Liver (tissue), 9 donors: ENCODE results near the gene PDZD2. TPM values are rescaled to one million over a fixed set of nuclear protein-coding genes. Genes with fewer than 3 reads are reported as not detected.

ENCODE experiments used
- DNase-seq: peaks from one replicate; pipeline ENCODE4 v3.0.0-alpha.2; 2017; ENCODE audit warnings: low spot score
- H3K27ac ChIP-seq, 2 donors: one replicate each; pipeline ENCODE4 v1.7.0; 2013; ENCODE audit warnings: inconsistent platforms in 2 of 2, low read length in 2 of 2, control low read depth in 1 of 2, low read depth in 1 of 2, mild to moderate bottlenecking in 1 of 2
- H3K27me3 ChIP-seq, 4 donors: one replicate each; pipeline versions ENCODE4 v1.6.1 to v1.7.0; 2013; ENCODE audit warnings: low read length in 3 of 4, inconsistent platforms in 1 of 4, mild to moderate bottlenecking in 1 of 4, moderate library complexity in 1 of 4; ENCODE audit not compliant: control insufficient read depth in 4 of 4, insufficient read depth in 4 of 4
- H3K36me3 ChIP-seq, 4 donors: one replicate each; pipeline versions ENCODE4 v1.6.1 to v1.7.0; 2013; ENCODE audit warnings: low read length in 3 of 4, mild to moderate bottlenecking in 3 of 4, low read depth in 1 of 4, moderate library complexity in 1 of 4; ENCODE audit not compliant: control insufficient read depth in 4 of 4, insufficient read depth in 3 of 4
- H3K4me1 ChIP-seq, 4 donors: one replicate each; pipeline versions ENCODE4 v1.6.1 to v1.7.0; 2013; ENCODE audit warnings: low read length in 3 of 4, mild to moderate bottlenecking in 3 of 4, moderate library complexity in 1 of 4; ENCODE audit not compliant: control insufficient read depth in 4 of 4, insufficient read depth in 4 of 4
- H3K4me3 ChIP-seq, 3 donors: one replicate each; pipeline versions ENCODE4 v1.6.1 to v1.7.0; 2013; ENCODE audit warnings: low read length in 3 of 3, control low read depth in 1 of 3, low read depth in 1 of 3, mild to moderate bottlenecking in 1 of 3
- H3K9ac ChIP-seq, 2 donors: one replicate each; pipeline ENCODE4 v1.7.0; 2013; ENCODE audit warnings: low read length in 2 of 2, mild to moderate bottlenecking in 2 of 2, moderate library complexity in 2 of 2, control low read depth in 1 of 2, low read depth in 1 of 2
- H3K9me3 ChIP-seq, 4 donors: one replicate each; pipeline versions ENCODE4 v1.6.1 to v1.7.0; 2013; ENCODE audit warnings: low read length in 3 of 4; ENCODE audit not compliant: control insufficient read depth in 4 of 4
- ATF3 ChIP-seq: IDR thresholded peaks from 2 replicates; pipeline ENCODE4 v1.6.1; 2016; ENCODE audit warnings: antibody characterized with exemption
- CTCF ChIP-seq: fragments of 150-350 bp; IDR thresholded peaks from 2 replicates; pipeline ENCODE4 v1.5.1; 2017; ENCODE audit warnings: improper control_type of control experiment, low read depth, low read length; ENCODE audit not compliant: missing input control
- EGR1 ChIP-seq, 2 donors: IDR thresholded peaks; 2 replicates each; pipeline ENCODE4 v1.6.1; 2016 to 2018; ENCODE audit warnings: antibody characterized with exemption in 2 of 2, low read depth in 2 of 2
- FOXA1 ChIP-seq: IDR thresholded peaks from 2 replicates; pipeline ENCODE4 v1.6.1; 2016; ENCODE audit warnings: antibody characterized with exemption
- GABPA ChIP-seq, 2 donors: IDR thresholded peaks in 1 of 2; conservative IDR thresholded peaks in 1 of 2; 2 replicates each; pipeline ENCODE4 v1.6.1; 2016; ENCODE audit warnings: antibody characterized with exemption in 2 of 2, mild to moderate bottlenecking in 1 of 2, moderate library complexity in 1 of 2
- HNF4G ChIP-seq: IDR thresholded peaks from 2 replicates; pipeline ENCODE4 v1.6.1; 2016; ENCODE audit warnings: antibody characterized with exemption
- JUND ChIP-seq, 2 donors: IDR thresholded peaks; 2 replicates each; pipeline ENCODE4 v1.6.1; 2016; ENCODE audit warnings: antibody characterized with exemption in 2 of 2
- NR2F2 ChIP-seq: IDR thresholded peaks from 2 replicates; pipeline ENCODE4 v1.6.1; 2016; ENCODE audit warnings: antibody characterized with exemption
- RAD21 ChIP-seq, 2 donors: IDR thresholded peaks; 2 replicates each; pipeline ENCODE4 v1.6.1; 2016; ENCODE audit warnings: antibody characterized with exemption in 2 of 2, mild to moderate bottlenecking in 2 of 2
- REST ChIP-seq: IDR thresholded peaks from 2 replicates; pipeline ENCODE4 v1.6.1; 2016; ENCODE audit warnings: antibody characterized with exemption, mild to moderate bottlenecking
- RXRA ChIP-seq, 2 donors: IDR thresholded peaks; 2 replicates each; pipeline ENCODE4 v1.6.1; 2017 to 2018; ENCODE audit warnings: antibody characterized with exemption in 2 of 2, mild to moderate bottlenecking in 1 of 2
- SP1 ChIP-seq: IDR thresholded peaks from 2 replicates; pipeline ENCODE4 v1.6.1; 2018; ENCODE audit warnings: antibody characterized with exemption, mild to moderate bottlenecking
- TAF1 ChIP-seq: conservative IDR thresholded peaks from 2 replicates; pipeline ENCODE4 v1.6.1; 2016; ENCODE audit warnings: antibody characterized with exemption, mild to moderate bottlenecking
- ZBTB33 ChIP-seq: IDR thresholded peaks from 2 replicates; pipeline ENCODE4 v1.6.1; 2016; ENCODE audit warnings: antibody characterized with exemption
- WGBS: extraction: QIAGEN DNeasy Blood & Tissue Kit; methylation state at CpG from one replicate; pipeline ENCODE4 v1.1.7; 2013; 5-methylcytosine and 5-hydroxymethylcytosine counted together
- polyA plus RNA-seq, 2 donors: library from polyadenylated mRNA; stranded (reverse) in 1 of 2; unstranded in 1 of 2; fragments of 200-250 nt in 1 of 2; fragments of >200 nt in 1 of 2; fragmentation: Nextera tagmentation in 1 of 2; extraction: Ambion mirVana in 1 of 2; gene quantifications; one replicate each; pipeline versions ENCODE4 v1.2.1 to v1.2.3, GENCODE V29; 2013 to 2015
- total RNA-seq, 2 donors: library from RNA; depleted of rRNA; stranded (reverse); fragments of >200 nt; gene quantifications; one replicate each; pipeline ENCODE4 v1.2.3, GENCODE V29; 2014
- donor health status: healthy.
- donor health status: healthy.
- donor health status: healthy.
- donor health status: healthy.
- donor health status: healthy.

The PDZD2 gene
- total and polyA plus RNA-seq, 4 donors = 0.27 to 1.1 (median 0.54) TPM

GRCh38 chr5:31733371-31733770, 94.4 kb downstream of the PDZD2 start:
- no peak for DNase-seq
- no peak overlapping the region for H3K4me3 ChIP-seq
- TF ChIP-seq EGR1 (IDR thresholded peaks at IDR 0.05; ENCODE audit: low read depth in 2 of 2) = no peak
- no peak overlapping the region for H3K27ac ChIP-seq
- no peaks in the 10 kb centered on the region for H3K27me3 ChIP-seq
- H3K9me3 ChIP-seq = no peaks in the 10 kb centered on the region
- H3K4me1 ChIP-seq = no peaks in the 10 kb centered on the region
- 72% methylated on average over 11 of the region's 11 CpGs for WGBS
- no peaks in the 10 kb centered on the region for H3K36me3 ChIP-seq
- H3K9ac ChIP-seq = no peak overlapping the region

- WGBS = 81% methylated on average over 6 of the region's 6 CpGs
- no peak overlapping the region for H3K4me3 ChIP-seq
- H3K27me3 ChIP-seq = no peaks in the 10 kb centered on the region
- no peak for DNase-seq
- no peak overlapping the region for H3K27ac ChIP-seq
- H3K9me3 ChIP-seq = no peaks in the 10 kb centered on the region
- no peak overlapping the region for H3K9ac ChIP-seq
- no peaks in the 10 kb centered on the region for H3K36me3 ChIP-seq
- no peaks in the 10 kb centered on the region for H3K4me1 ChIP-seq
- TF ChIP-seq ATF3 (no peak), HNF4G (no peak), NR2F2 (no peak), CTCF (no peak), TAF1 (no peak), SP1 (no peak), GABPA (IDR thresholded peaks at IDR 0.05 in 1 of 2, conservative IDR thresholded peaks at IDR 0.05 in 1 of 2) (no peak), REST (no peak), JUND (IDR thresholded peaks at IDR 0.05) (no peak), ZBTB33 (no peak), FOXA1 (no peak), RXRA (IDR thresholded peaks at IDR 0.05) (no peak), RAD21 (IDR thresholded peaks at IDR 0.05) (no peak)
Measured at GRCh38 chr5:31736127-31736526, 97.2 kb downstream of the PDZD2 start.
